SK-N-SH (cell line): ENCODE data around the gene PPP1R1A.

Experiments
- CTCF ChIP-seq: fragments of 200-600 bp; sonication (generic); IDR thresholded peaks from 2 replicates; pipeline ENCODE4 v1.6.1; 2017; ENCODE audit warnings: antibody characterized with exemption, mild to moderate bottlenecking, moderate library complexity
- GATA2 ChIP-seq: sonication (generic); formaldehyde crosslinking; IDR thresholded peaks from 2 replicates; pipeline ENCODE4 v1.5.0; 2020; ENCODE audit warnings: mild to moderate bottlenecking, missing genetic modification reagents
- POLR2AphosphoS5 ChIP-seq: IDR thresholded peaks from 2 replicates; pipeline ENCODE4 v1.6.1; 2012; ENCODE audit warnings: low read depth, low read length

- TF ChIP-seq CTCF (no peak), POLR2AphosphoS5 (no peak), GATA2 (CRISPR knock-in tag) (no peak)
Measured at GRCh38 chr12:54566792-54567191, 21.7 kb downstream of the PPP1R1A start.
